NCI-H1436 (cell line): ENCODE data around the gene AP5B1.
"Not testable (repeated sequence)": the region's sequence is repeated elsewhere in the genome, so short reads cannot be mapped to it uniquely, and the experiment has no call there.

ENCODE experiments used
- DNase-seq: peaks from one replicate; lab custom pipeline; 2025; lab: John Stamatoyannopoulos, UW

The AP5B1 gene

GRCh38 chr11:65786008-65786785, 5.4 kb upstream of the AP5B1 start:
- DNase-seq = no peak

- no peak for DNase-seq
Observed at GRCh38 chr11:65785319-65786007, 4.7 kb upstream of the AP5B1 start.

- no peak for DNase-seq
Observed at GRCh38 chr11:65782816-65783228, 2.0 kb upstream of the AP5B1 start.

DNA sequence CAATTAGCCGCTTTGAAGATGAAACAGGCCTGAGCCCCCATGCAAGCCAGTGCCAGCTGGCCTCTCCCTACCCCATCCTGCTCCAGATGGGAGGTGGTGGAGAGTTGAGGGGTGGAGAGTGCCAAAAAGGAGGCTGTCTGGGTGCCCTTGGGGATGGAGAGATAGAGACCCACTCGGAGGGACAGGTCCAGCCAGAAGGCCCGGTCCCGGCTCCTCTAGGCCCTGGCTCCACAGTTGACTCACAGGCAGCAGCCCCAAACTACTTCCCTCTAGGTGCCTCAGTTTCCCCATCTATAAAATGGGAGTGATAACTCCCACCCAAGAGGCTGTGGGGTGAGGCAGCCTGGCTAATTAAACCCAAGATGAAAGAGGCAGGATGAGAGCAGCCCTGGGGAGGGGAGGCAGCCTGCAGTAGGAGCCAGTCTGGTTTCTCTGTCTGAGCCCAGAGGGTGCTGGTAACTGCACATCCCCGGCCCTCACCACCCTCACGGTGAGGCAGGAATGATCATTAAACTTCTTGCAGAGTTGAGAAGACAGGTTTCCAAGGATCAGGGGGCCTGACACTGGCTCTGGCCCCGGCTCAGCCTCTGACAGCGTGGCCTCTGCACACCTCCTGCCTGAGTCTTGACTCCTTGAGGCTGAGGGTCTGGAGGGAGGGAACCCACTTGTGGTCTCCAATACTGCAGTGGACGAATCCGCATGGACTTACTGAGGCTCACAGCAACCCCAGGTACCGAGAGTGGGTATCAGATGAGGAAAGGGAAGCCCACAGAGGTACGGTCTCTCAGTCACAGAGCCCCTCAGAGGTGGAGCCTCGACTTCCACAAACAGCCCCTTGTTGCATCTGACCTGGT, 1.4 kb upstream of the AP5B1 start:
- DNase-seq = no peak

- DNase-seq = peak; percentile 37
Observed at GRCh38 chr11:65781152-65781961, 581 bp upstream of the AP5B1 start.

GRCh38 chr11:65779919-65780769, 632 bp downstream of the AP5B1 start:
- DNase-seq = no peak

- no peak for DNase-seq
Observed at GRCh38 chr11:65779669-65779918, 1.2 kb downstream of the AP5B1 start.

- DNase-seq = no peak
Observed at GRCh38 chr11:65778901-65779668, 1.7 kb downstream of the AP5B1 start.

GRCh38 chr11:65778431-65778900, 2.3 kb downstream of the AP5B1 start:
- no peak for DNase-seq

- DNase-seq = no peak
Observed at GRCh38 chr11:65777821-65778361, 2.9 kb downstream of the AP5B1 start.

- no peak for DNase-seq
Observed at GRCh38 chr11:65777241-65777640, 3.5 kb downstream of the AP5B1 start.

- DNase-seq = no peak
Observed at GRCh38 chr11:65776710-65777141, 4.0 kb downstream of the AP5B1 start.

GRCh38 chr11:65776196-65776595, 4.6 kb downstream of the AP5B1 start:
- no peak for DNase-seq

GRCh38 chr11:65774525-65775306, 6.1 kb downstream of the AP5B1 start:
- no peak for DNase-seq

DNA sequence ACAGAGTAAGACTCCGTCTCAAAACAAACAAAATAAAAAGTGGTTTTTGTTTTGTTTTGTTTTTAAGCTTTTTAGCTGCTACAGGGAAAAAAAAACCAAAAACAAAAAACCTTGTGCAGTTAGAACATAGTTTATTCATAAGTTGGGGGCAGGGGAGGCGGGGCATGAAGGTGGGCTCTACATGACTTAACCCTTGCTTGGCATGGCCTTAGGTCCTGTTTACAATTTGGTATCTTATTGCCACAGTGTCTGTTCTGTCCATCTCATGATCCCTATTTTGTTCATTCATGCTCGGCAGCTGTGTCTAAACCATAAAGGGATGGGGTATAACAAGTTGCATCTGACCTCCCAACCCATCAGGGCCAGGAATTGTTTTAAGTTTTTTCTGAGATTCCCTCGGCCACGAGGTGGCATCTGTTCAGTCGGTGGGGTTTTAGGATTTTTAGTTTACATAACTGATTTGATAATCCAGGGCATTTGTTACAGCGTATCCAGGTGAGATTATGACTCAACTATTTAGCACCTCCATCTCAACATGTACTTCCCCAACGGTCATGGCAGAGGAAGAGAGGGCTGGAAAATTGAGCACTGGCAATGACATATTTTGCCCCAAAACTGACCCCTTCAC, 6.9 kb downstream of the AP5B1 start:
- no peak for DNase-seq

DNA sequence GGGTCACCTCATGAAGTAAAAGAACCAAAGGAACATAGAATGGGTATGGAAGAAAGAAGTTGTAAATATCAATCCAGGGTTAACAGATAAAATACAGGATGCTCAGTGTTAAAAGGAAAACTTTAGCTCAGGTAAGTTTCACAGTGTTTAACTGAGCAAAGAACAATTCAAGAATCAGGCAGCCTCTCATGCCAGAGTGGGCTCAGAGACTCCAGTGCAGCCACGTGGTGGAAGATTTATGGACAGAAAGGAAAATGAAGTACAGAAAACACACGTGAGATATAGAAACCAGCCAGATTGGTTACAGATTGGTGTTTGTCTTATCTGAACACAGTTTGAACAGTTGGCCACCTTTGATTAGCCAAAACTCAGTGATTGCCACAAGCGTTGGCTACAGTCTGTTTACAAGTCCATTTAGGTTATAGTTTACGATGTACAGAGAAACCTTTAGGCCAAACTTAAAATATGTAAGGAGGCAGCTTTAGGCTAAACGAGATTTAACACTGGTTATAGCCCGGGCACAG, 9.1 kb downstream of the AP5B1 start:
- DNase-seq = no peak

DNA sequence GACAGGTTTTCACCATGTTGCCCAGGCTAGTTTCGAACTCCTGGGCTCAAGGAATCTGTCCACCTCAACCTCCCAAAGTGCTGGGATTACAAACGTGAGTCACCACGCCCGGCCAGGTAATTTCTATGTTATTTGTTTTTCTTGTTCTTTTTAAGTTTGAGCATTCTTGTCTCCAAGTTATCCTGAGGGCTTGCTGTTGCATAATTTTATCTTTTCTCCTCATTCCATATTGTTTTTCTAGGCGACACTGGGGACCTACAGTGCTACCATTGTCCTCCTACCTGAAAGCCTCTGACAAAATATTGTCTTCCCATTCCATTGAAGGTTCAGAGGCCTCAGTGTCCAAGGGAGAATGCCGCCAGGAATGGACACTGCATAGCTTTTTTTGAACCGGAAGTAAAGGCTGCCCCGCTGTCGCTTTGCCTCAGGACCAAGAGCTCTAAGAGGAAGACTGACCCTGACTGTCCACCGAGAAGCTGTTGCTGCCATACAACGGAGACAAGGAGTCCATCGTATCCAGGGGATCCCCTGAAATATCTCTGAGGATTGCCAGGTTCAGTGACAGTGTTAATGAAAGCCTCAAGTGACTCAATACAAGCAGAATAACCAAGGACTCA, 9.7 kb downstream of the AP5B1 start:
- no peak for DNase-seq

DNA sequence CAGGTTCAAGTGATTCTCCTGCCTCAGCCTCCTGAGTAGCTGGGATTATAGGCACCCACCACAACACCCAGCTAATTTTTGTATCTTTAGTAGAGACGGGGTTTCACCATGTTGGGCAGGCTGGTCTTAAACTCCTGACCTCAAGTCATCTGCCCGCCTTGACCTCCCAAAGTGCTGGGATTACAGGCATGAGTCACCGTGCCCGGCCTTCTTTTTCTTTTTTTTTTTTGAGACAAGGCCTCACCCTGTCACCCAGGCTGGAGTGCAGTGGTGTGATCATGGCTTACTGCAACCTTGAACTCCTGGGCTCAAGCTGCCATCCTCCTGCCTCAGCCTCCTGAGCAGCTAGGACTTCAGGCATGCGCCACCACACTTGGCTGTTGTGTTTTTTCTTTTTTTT, 13.0 kb downstream of the AP5B1 start:
- not testable (repeated sequence) for DNase-seq
